ENCODE measurements around the gene RNF220.

DNA sequence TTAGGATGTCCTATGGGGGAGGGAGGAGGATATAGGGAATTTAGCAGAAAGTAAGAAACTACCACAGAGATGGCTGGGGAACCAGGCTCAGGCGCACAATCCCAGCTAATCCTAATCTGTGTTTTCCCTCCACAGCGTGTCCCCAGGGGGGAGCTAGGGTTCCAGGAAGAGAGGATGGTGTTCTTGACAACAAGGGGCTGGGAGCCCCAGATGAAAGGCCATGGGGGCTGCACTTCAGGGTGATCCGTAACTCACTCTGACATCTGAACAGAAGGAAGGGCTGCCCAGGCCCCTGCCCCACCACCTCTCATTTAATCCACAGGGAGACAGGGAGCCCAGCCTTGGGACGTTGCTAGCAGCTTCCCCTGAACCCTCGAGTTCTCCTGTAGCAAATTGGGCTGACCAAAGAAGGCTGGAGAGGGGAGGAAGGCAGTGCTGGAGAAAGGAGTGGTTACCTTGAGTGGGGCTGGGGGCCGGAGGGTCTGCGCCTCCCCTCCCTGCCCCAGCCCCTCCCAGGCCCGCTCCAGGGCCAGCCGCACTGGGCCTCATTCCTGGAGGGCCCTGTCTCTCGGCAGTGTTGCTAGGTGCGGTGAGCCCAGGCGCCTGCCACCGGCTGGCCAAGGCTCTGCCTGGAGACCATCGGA is 137.5 kb downstream of the RNF220 start:
- TF ChIP-seq, protein P1, sequence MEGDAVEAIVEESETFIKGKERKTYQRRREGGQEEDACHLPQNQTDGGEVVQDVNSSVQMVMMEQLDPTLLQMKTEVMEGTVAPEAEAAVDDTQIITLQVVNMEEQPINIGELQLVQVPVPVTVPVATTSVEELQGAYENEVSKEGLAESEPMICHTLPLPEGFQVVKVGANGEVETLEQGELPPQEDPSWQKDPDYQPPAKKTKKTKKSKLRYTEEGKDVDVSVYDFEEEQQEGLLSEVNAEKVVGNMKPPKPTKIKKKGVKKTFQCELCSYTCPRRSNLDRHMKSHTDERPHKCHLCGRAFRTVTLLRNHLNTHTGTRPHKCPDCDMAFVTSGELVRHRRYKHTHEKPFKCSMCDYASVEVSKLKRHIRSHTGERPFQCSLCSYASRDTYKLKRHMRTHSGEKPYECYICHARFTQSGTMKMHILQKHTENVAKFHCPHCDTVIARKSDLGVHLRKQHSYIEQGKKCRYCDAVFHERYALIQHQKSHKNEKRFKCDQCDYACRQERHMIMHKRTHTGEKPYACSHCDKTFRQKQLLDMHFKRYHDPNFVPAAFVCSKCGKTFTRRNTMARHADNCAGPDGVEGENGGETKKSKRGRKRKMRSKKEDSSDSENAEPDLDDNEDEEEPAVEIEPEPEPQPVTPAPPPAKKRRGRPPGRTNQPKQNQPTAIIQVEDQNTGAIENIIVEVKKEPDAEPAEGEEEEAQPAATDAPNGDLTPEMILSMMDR (conservative IDR thresholded peaks at IDR 0.05) = no peak
- TF ChIP-seq ZFX (IDR thresholded peaks at IDR 0.05) = no peak

Measured in C4-2B (cell line).